ENCODE measurements around the gene LRRC8D.

- TF ChIP-seq CTCF (IDR thresholded peaks at IDR 0.05; ENCODE audit: insufficient read depth, low read length, poor library complexity, severe bottlenecking) (no peak), EZH2phosphoT487 (conservative IDR thresholded peaks at IDR 0.05; ENCODE audit: low read length) (no peak)
Observed at GRCh38 chr1:89906088-89906487, 85.3 kb downstream of the LRRC8D start.

All from SU-DHL-6 (cell line).